IgD-negative memory B cell (primary cell): ENCODE measurements around the gene RNF123. TPM values are rescaled to one million over a fixed set of nuclear protein-coding genes. Genes with fewer than 3 reads are reported as not detected.

Experiments
- H3K27ac Mint-ChIP-seq, 3 donors: one replicate each; pipeline ENCODE4 v1.8.0; 2020 to 2022; ENCODE audit warnings: mild to moderate bottlenecking in 3 of 3, mixed read lengths in 3 of 3, moderate library complexity in 1 of 3
- H3K27me3 Mint-ChIP-seq: one replicate; pipeline ENCODE4 v1.8.0; 2021; ENCODE audit warnings: mixed read lengths
- H3K36me3 Mint-ChIP-seq: one replicate; pipeline ENCODE4 v1.8.0; 2020; ENCODE audit warnings: mild to moderate bottlenecking, mixed read lengths
- H3K4me1 Mint-ChIP-seq, 3 donors: one replicate each; pipeline ENCODE4 v1.8.0; 2020 to 2022; ENCODE audit warnings: mixed read lengths in 3 of 3, mild to moderate bottlenecking in 1 of 3
- H3K4me3 Mint-ChIP-seq, 4 donors: one replicate each; pipeline ENCODE4 v1.8.0; 2020 to 2022; ENCODE audit warnings: mild to moderate bottlenecking in 4 of 4, mixed read lengths in 4 of 4, moderate library complexity in 3 of 4
- H3K9me3 Mint-ChIP-seq, 3 donors: one replicate each; pipeline ENCODE4 v1.8.0; 2020 to 2021; ENCODE audit warnings: mixed read lengths in 3 of 3, mild to moderate bottlenecking in 1 of 3
- polyA plus RNA-seq: library from polyadenylated mRNA; unstranded; fragments of 300-500 nt; fragmentation: Illumina TruSeq; gene quantifications from one replicate; pipeline ENCODE4 v1.2.3, GENCODE V29; 2021

The RNF123 gene
- polyA plus RNA-seq, 1 donor from 2014 or later: 19.7 TPM

- Mint-ChIP-seq H3K36me3 (no peaks in the 10 kb centered on the region), H3K4me3 (peak overlapping the region; percentile 84 to 99 (median 92)), H3K27me3 (no peaks in the 10 kb centered on the region), H3K9me3 (no peaks in the 10 kb centered on the region), H3K27ac (peak overlapping the region; percentile 100), H3K4me1 (peaks cover 22 to 39% (median 27%) of the 10 kb centered on the region in 3 donors)
Observed at GRCh38 chr3:49721896-49722781, 32.8 kb downstream of the RNF123 start.

GRCh38 chr3:49722896-49723295 lies 33.5 kb downstream of the RNF123 start:
- Mint-ChIP-seq H3K27me3 (no peaks in the 10 kb centered on the region), H3K9me3 (no peaks in the 10 kb centered on the region), H3K27ac (peak overlapping the region; percentile 100), H3K4me1 (peaks cover 25 to 43% (median 33%) of the 10 kb centered on the region in 3 donors), H3K4me3 (peak overlapping the region; percentile 92 to 99 (median 96)), H3K36me3 (no peaks in the 10 kb centered on the region)

- peaks cover 25 to 43% (median 33%) of the 10 kb centered on the region in 3 donors for H3K4me1 Mint-ChIP-seq
- peak overlapping the region; percentile 100 for H3K27ac Mint-ChIP-seq
- no peaks in the 10 kb centered on the region for H3K27me3 Mint-ChIP-seq
- H3K36me3 Mint-ChIP-seq: no peaks in the 10 kb centered on the region
- no peaks in the 10 kb centered on the region for H3K9me3 Mint-ChIP-seq
- H3K4me3 Mint-ChIP-seq: peak overlapping the region; percentile 92 to 99 (median 96)
Observed at GRCh38 chr3:49723296-49723627, 33.9 kb downstream of the RNF123 start.

GRCh38 chr3:49723628-49724551 lies 34.5 kb downstream of the RNF123 start, which contains the start of gene GMPPB:
Gene GMPPB (minus strand): TSS chr3:49723951. CDS start chr3:49723726, 225 bp downstream.
- Mint-ChIP-seq H3K4me3 (peak within 1 kb of the TSS; percentile 92 to 99 (median 96)), H3K27ac (peak within 1 kb of the TSS; percentile 100), H3K9me3 (no peaks in the 10 kb centered on the region), H3K27me3 (no peaks in the 10 kb centered on the region), H3K4me1 (peaks cover 22 to 41% (median 29%) of the 10 kb centered on the region in 3 donors), H3K36me3 (no peaks in the 10 kb centered on the region)

- Mint-ChIP-seq H3K4me3 (peak overlapping the region; percentile 92 to 99 (median 96)), H3K36me3 (no peaks in the 10 kb centered on the region), H3K9me3 (no peaks in the 10 kb centered on the region), H3K4me1 (peaks cover 21 to 34% (median 27%) of the 10 kb centered on the region in 3 donors), H3K27me3 (no peaks in the 10 kb centered on the region), H3K27ac (peak overlapping the region; percentile 100)
Observed at GRCh38 chr3:49724586-49724985, 35.2 kb downstream of the RNF123 start.

GRCh38 chr3:49725906-49726681 lies 36.7 kb downstream of the RNF123 start:
- Mint-ChIP-seq H3K4me3 (peak overlapping the region in 2 of 4 donors; percentile 52 to 93), H3K27ac (peak overlapping the region; percentile 100)

GRCh38 chr3:49727154-49727923 lies 38.0 kb downstream of the RNF123 start:
- H3K27ac Mint-ChIP-seq: peak overlapping the region; percentile 100
- peaks cover 19 to 31% (median 25%) of the 10 kb centered on the region in 3 donors for H3K4me1 Mint-ChIP-seq
- H3K9me3 Mint-ChIP-seq: no peaks in the 10 kb centered on the region
- H3K27me3 Mint-ChIP-seq: no peaks in the 10 kb centered on the region
- H3K36me3 Mint-ChIP-seq: peaks cover 7% of the 10 kb centered on the region
- peak overlapping the region in 3 of 4 donors; percentile 47 to 93 (median 68) for H3K4me3 Mint-ChIP-seq

More at GRCh38 chr3:49725906-49726681, 36.7 kb downstream of the RNF123 start:
- Mint-ChIP-seq H3K9me3 (no peaks in the 10 kb centered on the region), H3K27me3 (no peaks in the 10 kb centered on the region), H3K4me1 (peaks cover 19 to 31% (median 25%) of the 10 kb centered on the region in 3 donors), H3K36me3 (peaks cover 3% of the 10 kb centered on the region)

- Mint-ChIP-seq H3K36me3 (peaks cover 7% of the 10 kb centered on the region), H3K27ac (peak overlapping the region in 2 of 3 donors; percentile 100), H3K27me3 (no peaks in the 10 kb centered on the region), H3K9me3 (no peaks in the 10 kb centered on the region), H3K4me1 (peaks cover 16 to 31% (median 21%) of the 10 kb centered on the region in 3 donors), H3K4me3 (peak overlapping the region in 1 of 4 donors; percentile 93)
Observed at GRCh38 chr3:49727924-49728361, 38.6 kb downstream of the RNF123 start.

- peaks cover 7% of the 10 kb centered on the region for H3K36me3 Mint-ChIP-seq
- no peaks in the 10 kb centered on the region for H3K27me3 Mint-ChIP-seq
- no peak overlapping the region for H3K27ac Mint-ChIP-seq
- H3K4me1 Mint-ChIP-seq: peaks cover 11 to 16% (median 16%) of the 10 kb centered on the region in 3 donors
- H3K4me3 Mint-ChIP-seq: no peak overlapping the region
- H3K9me3 Mint-ChIP-seq: no peaks in the 10 kb centered on the region
Observed at GRCh38 chr3:49729966-49730609, 40.7 kb downstream of the RNF123 start.

GRCh38 chr3:49732597-49732996 lies 43.2 kb downstream of the RNF123 start:
- Mint-ChIP-seq H3K4me3 (no peak overlapping the region), H3K36me3 (peaks cover 11% of the 10 kb centered on the region), H3K9me3 (no peaks in the 10 kb centered on the region), H3K27ac (no peak overlapping the region), H3K4me1 (peaks cover 0 to 3% (median 2%) of the 10 kb centered on the region in 3 donors), H3K27me3 (no peaks in the 10 kb centered on the region)

- Mint-ChIP-seq H3K36me3 (peaks cover 11% of the 10 kb centered on the region), H3K27ac (no peak overlapping the region), H3K27me3 (no peaks in the 10 kb centered on the region), H3K9me3 (no peaks in the 10 kb centered on the region), H3K4me1 (peaks cover 0 to 3% (median 2%) of the 10 kb centered on the region in 3 donors), H3K4me3 (no peak overlapping the region)
Observed at GRCh38 chr3:49733551-49733950, 44.2 kb downstream of the RNF123 start.

GRCh38 chr3:49734752-49735151 lies 45.4 kb downstream of the RNF123 start:
- H3K9me3 Mint-ChIP-seq: no peaks in the 10 kb centered on the region
- H3K4me3 Mint-ChIP-seq: no peak overlapping the region
- peaks cover 11% of the 10 kb centered on the region for H3K36me3 Mint-ChIP-seq
- H3K27me3 Mint-ChIP-seq: no peaks in the 10 kb centered on the region
- H3K4me1 Mint-ChIP-seq: peaks cover 0 to 5% (median 1%) of the 10 kb centered on the region in 3 donors
- no peak overlapping the region for H3K27ac Mint-ChIP-seq

GRCh38 chr3:49738067-49738713 lies 48.8 kb downstream of the RNF123 start:
- H3K4me1 Mint-ChIP-seq: peaks cover 0 to 5% (median 3%) of the 10 kb centered on the region in 3 donors
- peak overlapping the region in 2 of 3 donors; percentile 46 to 70 for H3K27ac Mint-ChIP-seq
- H3K36me3 Mint-ChIP-seq: peaks cover 4% of the 10 kb centered on the region

More at GRCh38 chr3:49738067-49738713, 48.8 kb downstream of the RNF123 start:
- Mint-ChIP-seq H3K27me3 (no peaks in the 10 kb centered on the region), H3K9me3 (no peaks in the 10 kb centered on the region), H3K4me3 (no peak overlapping the region)
